GM12892 (cell line): ENCODE measurements around the gene CLEC4G.

Experiments used
- POLR2A ChIP-seq: IDR thresholded peaks from 2 replicates; pipeline ENCODE4 v1.6.1; 2011; ENCODE audit warnings: low read depth, low read length, control low read depth
- POLR2AphosphoS5 ChIP-seq: IDR thresholded peaks from 2 replicates; pipeline ENCODE4 v1.6.1; 2011; ENCODE audit warnings: low read depth, low read length, control low read depth
- TAF1 ChIP-seq: IDR thresholded peaks from 2 replicates; pipeline ENCODE4 v1.6.1; 2011; ENCODE audit warnings: low read depth, mild to moderate bottlenecking, control low read depth, low read length, borderline replicate concordance

DNA sequence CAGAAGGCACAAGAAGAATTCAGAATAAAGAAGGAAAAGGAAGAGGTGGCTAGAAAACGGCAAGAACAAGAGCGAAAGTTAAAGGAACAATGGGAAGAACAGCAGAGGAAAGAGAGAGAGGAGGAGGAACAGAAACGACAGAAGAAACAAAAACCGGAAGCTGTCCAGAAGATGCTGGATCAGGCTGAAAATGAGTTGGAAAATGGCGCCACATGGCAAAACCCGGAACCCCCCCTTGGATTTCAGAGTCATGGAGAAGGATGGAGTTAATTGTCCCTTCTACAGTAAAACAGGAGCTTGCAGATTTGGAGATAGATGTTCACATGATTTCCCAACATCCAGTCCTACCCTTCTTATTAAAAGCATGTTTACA, 8.8 kb upstream of the CLEC4G start:
- no peak for TF ChIP-seq TAF1
- no peak for TF ChIP-seq POLR2A
- no peak for TF ChIP-seq POLR2AphosphoS5
